NCI-H774 (cell line): ENCODE results near the gene SRCAP.

ENCODE experiments used
- DNase-seq: peaks from one replicate; lab custom pipeline; 2025; lab: John Stamatoyannopoulos, UW

SRCAP gene

GRCh38 chr16:30757316-30757715 is 58.3 kb downstream of the SRCAP start:
- no peak for DNase-seq

- DNase-seq: no peak
Observed at GRCh38 chr16:30758988-30759491, 60.1 kb downstream of the SRCAP start.

GRCh38 chr16:30760001-30760559 is 61.1 kb downstream of the SRCAP start:
- DNase-seq: no peak

GRCh38 chr16:30760577-30761426 is 61.8 kb downstream of the SRCAP start:
- DNase-seq: no peak

GRCh38 chr16:30761427-30761927 is 62.5 kb downstream of the SRCAP start:
- no peak for DNase-seq

- peak; percentile 96 for DNase-seq
Observed at GRCh38 chr16:30761928-30762902, 63.2 kb downstream of the SRCAP start, which contains the start of the genes CFAP119 and RNF40. TSS of gene CFAP119 (minus strand) at chr16:30762062. CDS start at chr16:30761748, 314 bp downstream. TSS of gene RNF40 (plus strand) at chr16:30762322. CDS start at chr16:30762546, 224 bp downstream.

GRCh38 chr16:30762991-30763725 is 64.2 kb downstream of the SRCAP start:
- no peak for DNase-seq

- DNase-seq: no peak
Observed at GRCh38 chr16:30764086-30764485, 65.1 kb downstream of the SRCAP start.

- no peak for DNase-seq
Observed at GRCh38 chr16:30764816-30765465, 66.0 kb downstream of the SRCAP start.

- DNase-seq: no peak
Observed at GRCh38 chr16:30766206-30766932, 67.4 kb downstream of the SRCAP start.

- no peak for DNase-seq
Observed at GRCh38 chr16:30766933-30767284, 67.9 kb downstream of the SRCAP start.

GRCh38 chr16:30767767-30768465 is 68.9 kb downstream of the SRCAP start:
- DNase-seq: no peak

- no peak for DNase-seq
Observed at GRCh38 chr16:30768583-30769181, 69.7 kb downstream of the SRCAP start.

- DNase-seq: no peak
Observed at GRCh38 chr16:30769379-30770089, 70.6 kb downstream of the SRCAP start.

- DNase-seq: no peak
Observed at GRCh38 chr16:30771726-30772125, 72.8 kb downstream of the SRCAP start.

GRCh38 chr16:30773826-30774225 is 74.9 kb downstream of the SRCAP start:
- no peak for DNase-seq

GRCh38 chr16:30774367-30775130 is 75.6 kb downstream of the SRCAP start:
- no peak for DNase-seq

- no peak for DNase-seq
Observed at GRCh38 chr16:30775131-30775391, 76.1 kb downstream of the SRCAP start.
